ENCODE data around the gene ROR1. TPM values are rescaled to one million over a fixed set of nuclear protein-coding genes. Genes with fewer than 3 reads are reported as not detected.

The ROR1 gene
- total RNA-seq, 2 donors from 2014 or later: 12.9 to 40.8 TPM

DNA sequence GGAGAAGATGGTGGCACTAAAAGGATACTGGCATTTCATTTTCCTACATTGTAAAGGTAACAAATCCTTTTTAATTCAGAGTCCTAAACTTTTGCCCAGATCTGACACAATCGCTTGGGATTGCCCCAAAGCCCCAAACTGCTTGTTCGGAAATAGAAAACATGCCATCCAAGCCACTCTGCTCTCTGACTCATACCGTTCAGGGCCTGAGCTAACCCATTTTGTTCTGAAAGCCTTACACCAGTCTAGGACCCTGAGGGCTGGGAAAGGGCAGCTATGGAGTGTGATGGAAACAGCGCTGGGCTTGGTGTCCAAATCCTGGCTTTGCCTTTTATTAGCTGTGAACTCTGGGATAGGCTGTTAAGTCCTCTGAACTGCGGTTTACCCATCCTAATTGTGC lies 270.2 kb downstream of the ROR1 start:
- peaks cover 0 to 26% of the 10 kb centered on the region in 2 donors for H3K4me1 ChIP-seq

DNA sequence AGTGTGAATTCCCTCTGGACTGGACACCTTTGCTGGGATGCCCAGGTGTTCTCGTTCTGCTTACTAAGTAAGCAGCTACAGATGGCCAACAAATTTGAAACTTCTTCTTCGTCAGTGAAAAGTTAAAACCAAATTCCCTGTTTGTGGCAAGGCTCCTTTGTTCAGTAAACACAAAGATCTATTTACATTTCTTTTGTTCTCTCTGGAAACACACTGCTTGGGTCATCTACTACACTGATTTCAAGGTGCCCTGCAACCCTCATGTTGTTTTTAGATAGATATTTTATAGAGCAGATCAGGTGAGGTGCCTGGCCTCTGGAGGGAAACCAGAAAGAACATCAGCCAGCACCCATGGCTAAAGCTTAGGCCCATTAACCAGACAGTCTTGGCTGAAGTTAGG lies 272.4 kb downstream of the ROR1 start:
- H3K9me3 ChIP-seq: no peaks in the 10 kb centered on the region
- no peak for DNase-seq (ENCODE audit: low spot score)
- TF ChIP-seq, protein P1, sequence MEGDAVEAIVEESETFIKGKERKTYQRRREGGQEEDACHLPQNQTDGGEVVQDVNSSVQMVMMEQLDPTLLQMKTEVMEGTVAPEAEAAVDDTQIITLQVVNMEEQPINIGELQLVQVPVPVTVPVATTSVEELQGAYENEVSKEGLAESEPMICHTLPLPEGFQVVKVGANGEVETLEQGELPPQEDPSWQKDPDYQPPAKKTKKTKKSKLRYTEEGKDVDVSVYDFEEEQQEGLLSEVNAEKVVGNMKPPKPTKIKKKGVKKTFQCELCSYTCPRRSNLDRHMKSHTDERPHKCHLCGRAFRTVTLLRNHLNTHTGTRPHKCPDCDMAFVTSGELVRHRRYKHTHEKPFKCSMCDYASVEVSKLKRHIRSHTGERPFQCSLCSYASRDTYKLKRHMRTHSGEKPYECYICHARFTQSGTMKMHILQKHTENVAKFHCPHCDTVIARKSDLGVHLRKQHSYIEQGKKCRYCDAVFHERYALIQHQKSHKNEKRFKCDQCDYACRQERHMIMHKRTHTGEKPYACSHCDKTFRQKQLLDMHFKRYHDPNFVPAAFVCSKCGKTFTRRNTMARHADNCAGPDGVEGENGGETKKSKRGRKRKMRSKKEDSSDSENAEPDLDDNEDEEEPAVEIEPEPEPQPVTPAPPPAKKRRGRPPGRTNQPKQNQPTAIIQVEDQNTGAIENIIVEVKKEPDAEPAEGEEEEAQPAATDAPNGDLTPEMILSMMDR (IDR thresholded peaks at IDR 0.05): no peak
- H3K4me1 ChIP-seq: peaks cover 0 to 17% of the 10 kb centered on the region in 2 donors
- peaks cover 6% of the 10 kb centered on the region for H3K36me3 ChIP-seq
- H3K27ac ChIP-seq: no peak overlapping the region
- H3K4me3 ChIP-seq: no peak overlapping the region
- no peaks in the 10 kb centered on the region for H3K27me3 ChIP-seq

More for the DNA sequence above, 270.2 kb downstream of the ROR1 start:
- Histone ChIP-seq H3K27me3 (no peaks in the 10 kb centered on the region), H3K27ac (peak overlapping the region in 1 of 2 donors; percentile 85), H3K36me3 (no peaks in the 10 kb centered on the region), H3K4me3 (no peak overlapping the region), H3K9me3 (no peaks in the 10 kb centered on the region)
- no peak for DNase-seq (ENCODE audit: low spot score)
- TF ChIP-seq, protein P1 (IDR thresholded peaks at IDR 0.05): no peak

DNA sequence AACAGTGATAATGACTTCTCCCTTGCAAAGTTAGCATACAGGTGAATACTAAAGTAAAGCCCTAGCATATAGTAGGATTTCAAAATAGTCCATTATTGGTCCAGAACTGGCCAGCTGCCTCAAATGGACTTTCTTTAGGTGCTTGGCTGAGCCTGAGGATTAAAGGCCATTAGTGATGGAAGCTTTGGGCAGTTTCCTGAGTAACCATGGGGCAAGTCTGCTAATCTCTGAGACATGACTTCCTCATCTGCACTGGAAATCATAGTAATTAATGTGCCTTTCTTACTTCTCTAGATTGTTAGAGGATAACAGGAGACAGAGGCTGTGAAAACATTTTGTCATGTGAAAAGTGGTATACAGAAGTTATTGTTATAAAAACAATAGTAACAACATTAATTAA lies 273.1 kb downstream of the ROR1 start:
- Histone ChIP-seq H3K36me3 (peaks cover 6% of the 10 kb centered on the region), H3K4me3 (no peak overlapping the region), H3K27ac (no peak overlapping the region), H3K27me3 (no peaks in the 10 kb centered on the region), H3K4me1 (peaks cover 0 to 14% of the 10 kb centered on the region in 2 donors), H3K9me3 (no peaks in the 10 kb centered on the region)
- TF ChIP-seq, protein P1 (IDR thresholded peaks at IDR 0.05): no peak
- no peak for DNase-seq (ENCODE audit: low spot score)

DNA sequence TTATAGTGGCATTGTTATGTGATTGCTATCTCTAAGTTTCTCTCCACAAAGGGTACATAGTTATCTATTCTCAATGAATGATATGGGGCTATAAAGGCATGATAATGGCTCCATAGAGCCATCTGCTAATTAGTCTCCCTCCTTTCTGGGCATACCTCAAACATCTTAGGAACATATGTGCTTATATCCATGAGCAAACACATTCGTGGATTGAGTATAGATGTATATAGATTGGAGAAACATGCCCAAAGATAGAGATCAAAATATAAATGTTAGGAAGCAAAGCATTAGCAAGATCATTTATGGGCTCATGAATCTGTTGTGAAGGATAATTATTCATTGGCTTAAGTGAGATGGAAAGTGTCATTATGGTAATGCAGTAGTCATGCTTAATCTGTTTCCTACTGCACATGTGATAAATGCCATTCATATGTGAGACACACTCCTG lies 273.8 kb downstream of the ROR1 start:
- Histone ChIP-seq H3K36me3 (peaks cover 6% of the 10 kb centered on the region), H3K4me3 (no peak overlapping the region), H3K4me1 (peaks cover 0 to 8% of the 10 kb centered on the region in 2 donors), H3K27me3 (no peaks in the 10 kb centered on the region), H3K27ac (no peak overlapping the region), H3K9me3 (no peaks in the 10 kb centered on the region)
- TF ChIP-seq, protein P1 (IDR thresholded peaks at IDR 0.05): no peak
- no peak for DNase-seq (ENCODE audit: low spot score)

DNA sequence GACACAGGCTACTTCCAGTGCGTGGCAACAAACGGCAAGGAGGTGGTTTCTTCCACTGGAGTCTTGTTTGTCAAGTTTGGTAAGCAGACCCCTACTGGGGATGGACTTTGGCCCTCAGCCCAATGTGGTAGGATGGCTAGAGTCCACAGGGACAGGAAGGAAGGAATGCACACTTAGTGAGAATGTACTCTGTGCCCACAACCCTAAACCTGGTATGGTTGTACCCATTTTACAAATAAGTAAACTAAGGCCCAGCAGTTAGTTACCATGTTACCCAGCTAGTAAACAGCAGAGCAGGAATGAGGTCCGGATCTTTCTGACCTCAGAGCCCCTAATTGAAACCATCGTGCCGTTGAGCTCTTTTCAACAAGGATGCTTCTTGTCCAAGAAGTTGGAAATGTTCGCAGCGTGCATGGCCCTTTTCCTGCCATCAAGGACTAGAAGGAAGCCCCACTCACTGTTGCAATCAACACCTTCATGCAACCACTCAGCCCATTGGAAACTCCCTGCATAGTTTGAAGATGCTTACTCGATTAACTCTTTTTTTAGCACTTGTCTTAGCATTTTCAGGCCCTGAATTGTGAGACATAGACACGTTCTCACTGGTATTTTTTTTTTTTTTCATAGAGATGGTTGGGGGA lies 276.2 kb downstream of the ROR1 start:
- TF ChIP-seq, protein P1 (IDR thresholded peaks at IDR 0.05): no peak
- Histone ChIP-seq H3K27me3 (no peaks in the 10 kb centered on the region), H3K27ac (no peak overlapping the region), H3K36me3 (peaks cover 6% of the 10 kb centered on the region), H3K4me1 (no peaks in the 10 kb centered on the region), H3K4me3 (no peak overlapping the region), H3K9me3 (no peaks in the 10 kb centered on the region)
- no peak for DNase-seq (ENCODE audit: low spot score)

DNA sequence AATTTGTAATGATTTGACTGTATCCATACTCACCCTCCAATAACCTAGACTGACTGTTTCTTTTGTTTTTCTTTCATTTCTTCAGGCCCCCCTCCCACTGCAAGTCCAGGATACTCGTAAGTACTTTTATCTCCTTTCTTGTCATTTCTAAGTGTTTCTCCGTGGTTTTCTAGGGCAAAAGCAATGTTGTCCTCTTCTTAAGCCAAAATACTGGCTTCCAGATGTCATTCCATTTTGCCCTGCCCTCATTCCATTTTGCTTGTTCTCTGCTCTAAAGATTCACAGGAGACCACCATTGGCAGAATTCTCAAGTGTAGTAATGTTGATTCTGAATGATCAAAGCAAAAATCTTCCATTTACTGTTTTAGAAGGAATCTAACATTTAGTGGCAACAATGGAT lies 276.8 kb downstream of the ROR1 start:
- no peak for DNase-seq (ENCODE audit: low spot score)
- Histone ChIP-seq H3K36me3 (peaks cover 6% of the 10 kb centered on the region), H3K4me3 (no peak overlapping the region), H3K27me3 (no peaks in the 10 kb centered on the region), H3K4me1 (no peaks in the 10 kb centered on the region), H3K9me3 (no peaks in the 10 kb centered on the region), H3K27ac (no peak overlapping the region)
- TF ChIP-seq, protein P1 (IDR thresholded peaks at IDR 0.05): no peak

All from right atrium auricular region (tissue), 2 donors.